HG03139 (cell line): ENCODE data around the gene ADAMTSL3.

Experiments used
- ATAC-seq: cut with Tn5 transposase; IDR thresholded peaks from one replicate; pipeline ENCODE4 v1.9.1; 2021; ENCODE audit not compliant: unreplicated experiment

The ADAMTSL3 gene

GRCh38 chr15:83815506-83815905 lies 161.6 kb downstream of the ADAMTSL3 start:
- ATAC-seq, result no peak

GRCh38 chr15:83816124-83816883 lies 162.4 kb downstream of the ADAMTSL3 start:
- no peak for ATAC-seq

GRCh38 chr15:83818591-83818990 lies 164.7 kb downstream of the ADAMTSL3 start:
- ATAC-seq, result no peak

GRCh38 chr15:83830381-83830780 lies 176.5 kb downstream of the ADAMTSL3 start:
- no peak for ATAC-seq

GRCh38 chr15:83833569-83833968 lies 179.6 kb downstream of the ADAMTSL3 start:
- ATAC-seq, result no peak

- no peak for ATAC-seq
These were observed 181.6 kb downstream of the ADAMTSL3 start for GRCh38 chr15:83835479-83835878.

- ATAC-seq, result no peak
These were observed 184.1 kb downstream of the ADAMTSL3 start for GRCh38 chr15:83837945-83838571.

GRCh38 chr15:83838763-83839162 lies 184.8 kb downstream of the ADAMTSL3 start:
- no peak for ATAC-seq

- no peak for ATAC-seq
These were observed 188.4 kb downstream of the ADAMTSL3 start for GRCh38 chr15:83842281-83842680.

- ATAC-seq, result no peak
These were observed 189.5 kb downstream of the ADAMTSL3 start for GRCh38 chr15:83843471-83843871.

GRCh38 chr15:83844742-83845141 lies 190.8 kb downstream of the ADAMTSL3 start:
- no peak for ATAC-seq

- no peak for ATAC-seq
These were observed 191.3 kb downstream of the ADAMTSL3 start for GRCh38 chr15:83845230-83845629.

- ATAC-seq, result no peak
These were observed 192.9 kb downstream of the ADAMTSL3 start for GRCh38 chr15:83846847-83847246.

GRCh38 chr15:83848315-83849050 lies 194.6 kb downstream of the ADAMTSL3 start:
- no peak for ATAC-seq

GRCh38 chr15:83850015-83850414 lies 196.1 kb downstream of the ADAMTSL3 start:
- no peak for ATAC-seq

- ATAC-seq, result no peak
These were observed 196.8 kb downstream of the ADAMTSL3 start for GRCh38 chr15:83850501-83851245.

GRCh38 chr15:83853232-83853631 lies 199.3 kb downstream of the ADAMTSL3 start:
- no peak for ATAC-seq

GRCh38 chr15:83854321-83854720 lies 200.4 kb downstream of the ADAMTSL3 start:
- no peak for ATAC-seq

- no peak for ATAC-seq
These were observed 201.2 kb downstream of the ADAMTSL3 start for GRCh38 chr15:83854950-83855707.

- no peak for ATAC-seq
These were observed 202.0 kb downstream of the ADAMTSL3 start for GRCh38 chr15:83855956-83856355.
